Body of pancreas (tissue), 4 donors: Measurements from ENCODE around the gene MED22. TPM values are rescaled to one million over a fixed set of nuclear protein-coding genes. Genes with fewer than 3 reads are reported as not detected.
"Not testable (repeated sequence)": the region's sequence is repeated elsewhere in the genome, so short reads cannot be mapped to it uniquely, and the experiment has no call there.

Experiments used
- ATAC-seq: fragments of 150-250 bp; one replicate; pipeline ENCODE4 v1.9.1; 2016
- DNase-seq, 4 donors: peaks; one replicate each; pipeline ENCODE4 v3.0.0-alpha.2; 2019
- H3K27ac ChIP-seq, 4 donors: fragments of 200-600 bp; sonication (generic); 1 replicate in 3 of 4; 2 replicates in 1 of 4; pipeline versions ENCODE4 v1.5.1 to v1.6.1; 2016 to 2019; ENCODE audit warnings: mild to moderate bottlenecking in 1 of 4, mixed read lengths in 1 of 4, moderate library complexity in 1 of 4
- H3K27me3 ChIP-seq, 2 donors: fragments of 200-600 bp; sonication (generic); one replicate each; pipeline ENCODE4 v1.6.0; 2016; ENCODE audit warnings: mild to moderate bottlenecking in 1 of 2
- H3K36me3 ChIP-seq, 2 donors: fragments of 200-600 bp; sonication (generic); replicated peaks in 1 of 2; 2 replicates each; pipeline ENCODE4 v1.5.1; 2016; ENCODE audit warnings: low read depth in 2 of 2; ENCODE audit not compliant: insufficient read depth in 1 of 2
- H3K4me1 ChIP-seq: fragments of 200-600 bp; sonication (generic); one replicate; pipeline ENCODE4 v1.6.0; 2016
- H3K4me3 ChIP-seq, 2 donors: fragments of 200-600 bp; sonication (generic); 1 replicate in 1 of 2; 2 replicates in 1 of 2; pipeline ENCODE4 v1.5.1; 2016 to 2019
- H3K9me3 ChIP-seq, 3 donors: fragments of 200-600 bp; sonication (generic); 1 replicate in 2 of 3; 2 replicates in 1 of 3; pipeline ENCODE4 v1.5.1; 2016
- CTCF ChIP-seq, 7 experiments: fragments of 450-650 bp in 4 of 7; fragments of 200-600 bp in 3 of 7; sonication (generic) in 3 of 7; IDR thresholded peaks; one replicate each; pipeline ENCODE4 v1.5.1; 2016 to 2019; ENCODE audit warnings: antibody characterized with exemption in 7 of 7
- POLR2A ChIP-seq, 3 donors: fragments of 450-650 bp; IDR thresholded peaks; one replicate each; pipeline ENCODE4 v1.6.1; 2016; ENCODE audit warnings: antibody characterized with exemption in 3 of 3, mild to moderate bottlenecking in 2 of 3
- WGBS, 2 donors: methylation state at CpG; one replicate each; pipeline ENCODE4 v1.1.5; 2017; 5-methylcytosine and 5-hydroxymethylcytosine counted together
- intact Hi-C: fragments of 100-400 bp; cut with DNase I; formaldehyde crosslinking; loops from one replicate; pipeline ENCODE4 v1.15.1; 2023
- total RNA-seq, 2 donors: library from RNA; depleted of rRNA; stranded (reverse); fragments of >200 nt; gene quantifications; one replicate each; pipeline ENCODE4 v1.1.0, GENCODE V29; 2016

Gene MED22
- total RNA-seq, 2 donors from 2014 or later: 15.8 to 16.3 TPM

DNA sequence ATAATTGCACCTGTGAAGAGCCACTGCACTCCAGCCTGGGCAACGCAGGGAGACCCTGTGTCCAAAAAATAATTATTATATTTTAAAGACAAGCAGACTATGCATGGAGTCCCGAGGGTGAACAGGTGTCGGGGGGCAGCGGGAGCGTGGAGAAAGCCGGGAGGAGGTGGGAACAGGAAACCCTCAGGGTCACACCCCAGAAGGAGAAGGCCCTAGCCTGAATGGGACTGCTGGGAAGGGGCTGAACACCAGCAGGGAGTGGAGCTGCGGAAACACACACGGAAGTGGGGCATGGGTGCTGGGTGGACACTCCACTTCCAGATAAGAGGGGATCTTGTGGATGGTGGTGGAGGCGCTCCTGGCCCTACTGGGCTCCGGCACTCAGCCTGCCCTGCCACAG, 24.7 kb downstream of the MED22 start:
- DNase-seq (no peak), ATAC-seq (no peak)
- WGBS, 2 donors: 78 to 79% methylated on average over 10 of the region's 10 CpGs
- no peak overlapping the region for H3K4me3 ChIP-seq
- intact Hi-C loops: loop anchor here (10.0 kb wide), 1 partner anchor 138 kb away; no protein-coding TSS in a partner anchor
- no peak overlapping the region for H3K27ac ChIP-seq
- H3K9me3 ChIP-seq: no peaks in the 10 kb centered on the region
- H3K36me3 ChIP-seq: no peaks in the 10 kb centered on the region
- no peaks in the 10 kb centered on the region for H3K27me3 ChIP-seq
- TF ChIP-seq POLR2A (IDR thresholded peaks at IDR 0.05) (no peak), CTCF (IDR thresholded peaks at IDR 0.05) (no peak)
- H3K4me1 ChIP-seq: no peaks in the 10 kb centered on the region

DNA sequence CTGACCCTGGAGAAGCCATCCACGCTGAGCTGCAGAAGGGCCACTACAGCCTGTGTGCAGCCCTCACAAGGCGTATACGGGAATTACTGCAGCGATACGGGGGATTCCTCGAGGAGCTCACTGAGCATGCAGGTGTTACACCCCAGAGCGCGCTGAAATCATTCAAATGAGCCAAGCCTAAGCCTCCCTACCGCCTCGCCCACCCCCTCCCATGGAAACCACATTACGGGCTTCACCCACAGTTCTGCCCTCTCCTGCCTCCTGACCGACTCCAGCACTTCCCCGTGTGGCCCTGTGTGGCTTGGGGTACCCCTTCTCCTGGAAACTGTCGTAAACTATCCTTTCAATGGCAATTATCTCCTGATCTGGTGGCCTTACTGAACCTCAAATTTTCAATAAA, 25.2 kb downstream of the MED22 start:
- ATAC-seq (no peak), DNase-seq (no peak)
- WGBS, 2 donors: 66 to 80% methylated on average over 12 to 14 of the region's 14 CpGs
- intact Hi-C loops: loop anchor here (10.0 kb wide), 1 partner anchor 138 kb away; no protein-coding TSS in a partner anchor
- H3K36me3 ChIP-seq: no peaks in the 10 kb centered on the region
- TF ChIP-seq POLR2A (IDR thresholded peaks at IDR 0.05) (no peak), CTCF (IDR thresholded peaks at IDR 0.05) (no peak)
- H3K27me3 ChIP-seq: no peaks in the 10 kb centered on the region
- H3K9me3 ChIP-seq: no peaks in the 10 kb centered on the region
- no peaks in the 10 kb centered on the region for H3K4me1 ChIP-seq
- H3K27ac ChIP-seq: no peak overlapping the region
- no peak overlapping the region for H3K4me3 ChIP-seq

DNA sequence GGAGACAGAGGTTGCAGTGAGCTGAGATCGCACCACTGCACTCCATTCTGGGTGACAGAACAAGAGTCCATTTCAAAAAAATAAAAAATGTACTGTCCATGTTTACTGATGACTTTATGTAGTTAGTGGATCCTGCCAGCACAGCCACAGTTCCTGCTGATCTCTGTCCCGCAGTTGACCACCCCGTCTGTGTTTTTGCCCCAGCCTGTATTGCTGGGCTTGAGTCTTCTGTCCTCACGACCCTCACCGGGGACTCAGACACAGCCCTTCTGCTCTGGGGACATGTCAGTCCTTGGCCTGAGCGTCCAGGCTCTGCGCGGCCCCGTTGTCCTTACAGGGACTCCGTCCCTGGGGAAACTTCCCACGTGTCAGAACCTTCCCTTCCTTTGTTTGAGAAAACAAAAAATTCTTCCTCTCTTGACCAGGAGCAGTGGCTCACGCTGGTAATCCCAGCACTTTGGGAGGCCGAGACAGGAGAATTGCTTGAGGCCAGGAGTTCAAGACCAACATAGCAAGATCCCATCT, 26.5 kb downstream of the MED22 start:
- no peak for ATAC-seq
- Histone ChIP-seq H3K27ac (no peak overlapping the region), H3K4me3 (no peak overlapping the region), H3K9me3 (no peaks in the 10 kb centered on the region), H3K27me3 (no peaks in the 10 kb centered on the region), H3K36me3 (no peaks in the 10 kb centered on the region), H3K4me1 (no peaks in the 10 kb centered on the region)
- DNase-seq: no peak
- intact Hi-C loops: loop anchor here (10.0 kb wide), 1 partner anchor 137 kb away; no protein-coding TSS in a partner anchor
- TF ChIP-seq CTCF (IDR thresholded peaks at IDR 0.05) (no peak), POLR2A (IDR thresholded peaks at IDR 0.05) (no peak)
- 74 to 78% methylated on average over 13 of the region's 13 CpGs for WGBS, 2 donors

- Histone ChIP-seq H3K36me3 (no peaks in the 10 kb centered on the region), H3K27ac (no peak overlapping the region), H3K4me3 (no peak overlapping the region), H3K4me1 (no peaks in the 10 kb centered on the region), H3K9me3 (no peaks in the 10 kb centered on the region), H3K27me3 (no peaks in the 10 kb centered on the region)
- whole genome bisulfite sequencing, 2 donors: 73 to 77% methylated on average over 12 to 13 of the region's 13 CpGs
- ATAC-seq (no peak), DNase-seq (no peak)
- intact Hi-C loops: loop anchor here (10.0 kb wide), 1 partner anchor 136 kb away; no protein-coding TSS in a partner anchor
- no peak for TF ChIP-seq CTCF (IDR thresholded peaks at IDR 0.05)
- TF ChIP-seq POLR2A (IDR thresholded peaks at IDR 0.05): no peak
Observed at GRCh38 chr9:133320421-133320881, 27.5 kb downstream of the MED22 start.

GRCh38 chr9:133317551-133317950, 30.4 kb downstream of the MED22 start:
- H3K4me3 ChIP-seq, H3K4me1 ChIP-seq, H3K9me3 ChIP-seq, DNase-seq, intact Hi-C loops, H3K36me3 ChIP-seq, H3K27ac ChIP-seq, ATAC-seq, H3K27me3 ChIP-seq: not testable (repeated sequence)
- 68 to 72% methylated on average over 6 to 12 of the region's 13 CpGs for WGBS, 2 donors
